Dendritic cell treated with granulocyte-macrophage colony-stimulating factor and Interleukin-4, amounts not matched to agents 40 ng/mL and 50 ng/mL, for 4 days (primary cell): ENCODE results near the gene ST3GAL3.
A peak's percentile ranks its signal among the peaks of the same experiment; 100 is the strongest.

ENCODE experiments used
- H3K27ac Mint-ChIP-seq: one replicate; pipeline ENCODE4 v1.8.0; 2022; ENCODE audit warnings: mild to moderate bottlenecking, mixed read lengths
- H3K27me3 Mint-ChIP-seq: one replicate; pipeline ENCODE4 v1.8.0; 2022; ENCODE audit warnings: mild to moderate bottlenecking, mixed read lengths
- H3K36me3 Mint-ChIP-seq: one replicate; pipeline ENCODE4 v1.8.0; 2022; ENCODE audit warnings: low read depth, mixed read lengths
- H3K4me1 Mint-ChIP-seq: one replicate; pipeline ENCODE4 v1.8.0; 2022; ENCODE audit warnings: low read depth, mixed read lengths
- H3K4me3 Mint-ChIP-seq: one replicate; pipeline ENCODE4 v1.8.0; 2022; ENCODE audit warnings: mild to moderate bottlenecking, moderate library complexity, mixed read lengths
- H3K9me3 Mint-ChIP-seq: one replicate; pipeline ENCODE4 v1.8.0; 2022; ENCODE audit warnings: mixed read lengths
- intact Hi-C: fragments of 100-400 bp; cut with micrococcal nuclease; formaldehyde crosslinking; loops from one replicate; pipeline ENCODE4 v1.15.0; 2022

The ST3GAL3 gene

GRCh38 chr1:43872280-43872679 lies 164.9 kb downstream of the ST3GAL3 start:
- no peak overlapping the region for H3K27ac Mint-ChIP-seq
- no peaks in the 10 kb centered on the region for H3K36me3 Mint-ChIP-seq
- peaks cover 2% of the 10 kb centered on the region for H3K27me3 Mint-ChIP-seq

GRCh38 chr1:43873851-43874250 lies 166.5 kb downstream of the ST3GAL3 start:
- no peak overlapping the region for H3K4me3 Mint-ChIP-seq
- H3K27ac Mint-ChIP-seq, result no peak overlapping the region
- no peaks in the 10 kb centered on the region for H3K9me3 Mint-ChIP-seq
- intact Hi-C loops, result no loop called here
- H3K36me3 Mint-ChIP-seq, result no peaks in the 10 kb centered on the region
- H3K27me3 Mint-ChIP-seq, result peaks cover 2% of the 10 kb centered on the region
- H3K4me1 Mint-ChIP-seq, result peaks cover 12% of the 10 kb centered on the region

More at GRCh38 chr1:43872280-43872679, 164.9 kb downstream of the ST3GAL3 start:
- intact Hi-C loops, result no loop called here
- Mint-ChIP-seq H3K4me3 (no peak overlapping the region), H3K4me1 (peaks cover 24% of the 10 kb centered on the region), H3K9me3 (no peaks in the 10 kb centered on the region)

- H3K27ac Mint-ChIP-seq, result no peak overlapping the region
- intact Hi-C loops, result no loop called here
- H3K4me1 Mint-ChIP-seq, result peaks cover 12% of the 10 kb centered on the region
These were observed 167.4 kb downstream of the ST3GAL3 start for GRCh38 chr1:43874716-43875115.

GRCh38 chr1:43875331-43875730 lies 168.0 kb downstream of the ST3GAL3 start:
- Mint-ChIP-seq H3K36me3 (no peaks in the 10 kb centered on the region), H3K27ac (no peak overlapping the region), H3K4me1 (peaks cover 10% of the 10 kb centered on the region), H3K9me3 (no peaks in the 10 kb centered on the region), H3K4me3 (no peak overlapping the region), H3K27me3 (peaks cover 2% of the 10 kb centered on the region)
- intact Hi-C loops, result no loop called here

More at GRCh38 chr1:43874716-43875115, 167.4 kb downstream of the ST3GAL3 start:
- Mint-ChIP-seq H3K9me3 (no peaks in the 10 kb centered on the region), H3K27me3 (peaks cover 2% of the 10 kb centered on the region), H3K36me3 (no peaks in the 10 kb centered on the region), H3K4me3 (no peak overlapping the region)

GRCh38 chr1:43877101-43877500 lies 169.8 kb downstream of the ST3GAL3 start:
- no peak overlapping the region for H3K27ac Mint-ChIP-seq
- no peak overlapping the region for H3K4me3 Mint-ChIP-seq
- H3K27me3 Mint-ChIP-seq, result no peaks in the 10 kb centered on the region
- no peaks in the 10 kb centered on the region for H3K9me3 Mint-ChIP-seq
- intact Hi-C loops, result no loop called here
- no peaks in the 10 kb centered on the region for H3K36me3 Mint-ChIP-seq
- H3K4me1 Mint-ChIP-seq, result no peaks in the 10 kb centered on the region

GRCh38 chr1:43878440-43878839 lies 171.1 kb downstream of the ST3GAL3 start:
- intact Hi-C loops, result no loop called here
- H3K36me3 Mint-ChIP-seq, result no peaks in the 10 kb centered on the region
- no peak overlapping the region for H3K27ac Mint-ChIP-seq
- H3K27me3 Mint-ChIP-seq, result no peaks in the 10 kb centered on the region
- no peak overlapping the region for H3K4me3 Mint-ChIP-seq
- H3K4me1 Mint-ChIP-seq, result no peaks in the 10 kb centered on the region
- no peaks in the 10 kb centered on the region for H3K9me3 Mint-ChIP-seq

GRCh38 chr1:43878854-43879253 lies 171.5 kb downstream of the ST3GAL3 start:
- intact Hi-C loops, result no loop called here
- Mint-ChIP-seq H3K9me3 (no peaks in the 10 kb centered on the region), H3K27ac (no peak overlapping the region), H3K27me3 (no peaks in the 10 kb centered on the region), H3K4me3 (no peak overlapping the region), H3K36me3 (no peaks in the 10 kb centered on the region), H3K4me1 (no peaks in the 10 kb centered on the region)

- H3K36me3 Mint-ChIP-seq, result no peaks in the 10 kb centered on the region
- intact Hi-C loops, result no loop called here
- no peaks in the 10 kb centered on the region for H3K27me3 Mint-ChIP-seq
- H3K9me3 Mint-ChIP-seq, result no peaks in the 10 kb centered on the region
- no peak overlapping the region for H3K27ac Mint-ChIP-seq
- no peaks in the 10 kb centered on the region for H3K4me1 Mint-ChIP-seq
- no peak overlapping the region for H3K4me3 Mint-ChIP-seq
These were observed 172.1 kb downstream of the ST3GAL3 start for GRCh38 chr1:43879414-43879813.

- Mint-ChIP-seq H3K4me3 (no peak overlapping the region), H3K27ac (no peak overlapping the region), H3K9me3 (no peaks in the 10 kb centered on the region), H3K36me3 (no peaks in the 10 kb centered on the region), H3K4me1 (no peaks in the 10 kb centered on the region), H3K27me3 (no peaks in the 10 kb centered on the region)
- intact Hi-C loops, result no loop called here
These were observed 172.7 kb downstream of the ST3GAL3 start for GRCh38 chr1:43879996-43880395.

GRCh38 chr1:43880604-43881003 lies 173.3 kb downstream of the ST3GAL3 start:
- intact Hi-C loops, result no loop called here
- Mint-ChIP-seq H3K4me1 (no peaks in the 10 kb centered on the region), H3K27me3 (no peaks in the 10 kb centered on the region), H3K4me3 (no peak overlapping the region), H3K9me3 (no peaks in the 10 kb centered on the region), H3K27ac (no peak overlapping the region), H3K36me3 (no peaks in the 10 kb centered on the region)

GRCh38 chr1:43881415-43881814 lies 174.1 kb downstream of the ST3GAL3 start:
- Mint-ChIP-seq H3K27me3 (no peaks in the 10 kb centered on the region), H3K4me3 (no peak overlapping the region), H3K36me3 (no peaks in the 10 kb centered on the region), H3K9me3 (no peaks in the 10 kb centered on the region), H3K4me1 (no peaks in the 10 kb centered on the region), H3K27ac (no peak overlapping the region)
- intact Hi-C loops, result no loop called here

GRCh38 chr1:43882763-43883162 lies 175.4 kb downstream of the ST3GAL3 start:
- intact Hi-C loops, result no loop called here
- no peaks in the 10 kb centered on the region for H3K36me3 Mint-ChIP-seq
- no peak overlapping the region for H3K4me3 Mint-ChIP-seq
- no peaks in the 10 kb centered on the region for H3K9me3 Mint-ChIP-seq
- H3K4me1 Mint-ChIP-seq, result no peaks in the 10 kb centered on the region
- H3K27ac Mint-ChIP-seq, result no peak overlapping the region
- H3K27me3 Mint-ChIP-seq, result no peaks in the 10 kb centered on the region

GRCh38 chr1:43883321-43883720 lies 176.0 kb downstream of the ST3GAL3 start:
- Mint-ChIP-seq H3K4me1 (no peaks in the 10 kb centered on the region), H3K36me3 (no peaks in the 10 kb centered on the region), H3K4me3 (no peak overlapping the region), H3K27me3 (no peaks in the 10 kb centered on the region), H3K9me3 (no peaks in the 10 kb centered on the region), H3K27ac (no peak overlapping the region)
- intact Hi-C loops, result no loop called here

GRCh38 chr1:43885279-43885801 lies 178.0 kb downstream of the ST3GAL3 start:
- Mint-ChIP-seq H3K27ac (peak overlapping the region; percentile 19), H3K9me3 (no peaks in the 10 kb centered on the region), H3K27me3 (no peaks in the 10 kb centered on the region), H3K4me3 (no peak overlapping the region), H3K4me1 (no peaks in the 10 kb centered on the region), H3K36me3 (no peaks in the 10 kb centered on the region)
- intact Hi-C loops, result no loop called here

- Mint-ChIP-seq H3K27ac (no peak overlapping the region), H3K4me3 (no peak overlapping the region)
These were observed 180.4 kb downstream of the ST3GAL3 start for GRCh38 chr1:43887748-43888147.

More at GRCh38 chr1:43887748-43888147, 180.4 kb downstream of the ST3GAL3 start:
- no peaks in the 10 kb centered on the region for H3K9me3 Mint-ChIP-seq
- H3K27me3 Mint-ChIP-seq, result no peaks in the 10 kb centered on the region
- H3K36me3 Mint-ChIP-seq, result no peaks in the 10 kb centered on the region
- intact Hi-C loops, result no loop called here
- H3K4me1 Mint-ChIP-seq, result no peaks in the 10 kb centered on the region
